Hepatocyte (in vitro differentiated cells): ENCODE data around the gene CCM2. TPM values are rescaled to one million over a fixed set of nuclear protein-coding genes. Genes with fewer than 3 reads are reported as not detected.

Experiments
- DNase-seq: peaks from one replicate; pipeline ENCODE4 v3.0.0-alpha.2; 2016; ENCODE audit warnings: low spot score
- H2AFZ ChIP-seq: fragments of 200-600 bp; sonication (generic); 2 replicates; pipeline ENCODE4 v1.6.0; 2016; ENCODE audit warnings: antibody characterized with exemption, mild to moderate bottlenecking
- H3K27ac ChIP-seq: fragments of 200-600 bp; sonication (generic); 2 replicates; pipeline ENCODE4 v1.5.1; 2016; ENCODE audit warnings: mild to moderate bottlenecking
- H3K27me3 ChIP-seq: fragments of 200-600 bp; sonication (generic); 2 replicates; pipeline ENCODE4 v1.6.1; 2016
- H3K36me3 ChIP-seq: fragments of 200-600 bp; sonication (generic); replicated peaks from 2 replicates; pipeline ENCODE4 v1.5.1; 2016; ENCODE audit warnings: low read depth; ENCODE audit not compliant: insufficient read depth
- H3K4me1 ChIP-seq: fragments of 200-600 bp; sonication (generic); 2 replicates; pipeline ENCODE4 v1.5.1; 2016; ENCODE audit warnings: mild to moderate bottlenecking, moderate library complexity; ENCODE audit not compliant: insufficient read depth
- H3K4me2 ChIP-seq: fragments of 200-600 bp; sonication (generic); 2 replicates; pipeline ENCODE4 v1.6.0; 2016
- H3K4me3 ChIP-seq: fragments of 200-600 bp; sonication (generic); 2 replicates; pipeline ENCODE4 v1.5.1; 2016; ENCODE audit warnings: mild to moderate bottlenecking
- H3K79me2 ChIP-seq: fragments of 200-600 bp; sonication (generic); 2 replicates; pipeline ENCODE4 v1.6.0; 2017; ENCODE audit warnings: mild to moderate bottlenecking
- H3K9me2 ChIP-seq: fragments of 200-600 bp; sonication (generic); replicated peaks from 2 replicates; pipeline ENCODE4 v1.6.0; 2017; ENCODE audit warnings: mild to moderate bottlenecking; ENCODE audit not compliant: insufficient read depth
- H3K9me3 ChIP-seq: fragments of 200-600 bp; sonication (generic); 2 replicates; pipeline ENCODE4 v1.5.1; 2016; ENCODE audit warnings: low read depth, mild to moderate bottlenecking
- H4K20me1 ChIP-seq: fragments of 200-600 bp; sonication (generic); 2 replicates; pipeline ENCODE4 v1.6.0; 2016; ENCODE audit warnings: mild to moderate bottlenecking; ENCODE audit not compliant: insufficient read depth, poor library complexity, severe bottlenecking
- EZH2 ChIP-seq: fragments of 200-600 bp; sonication (generic); IDR thresholded peaks from 2 replicates; pipeline ENCODE4 v1.6.1; 2016; ENCODE audit warnings: antibody characterized with exemption, mild to moderate bottlenecking, borderline replicate concordance
- EZH2phosphoT487 ChIP-seq: fragments of 200-600 bp; sonication (generic); IDR thresholded peaks from one replicate; pipeline ENCODE4 v1.6.1; 2018; ENCODE audit warnings: antibody characterized with exemption, mild to moderate bottlenecking, low read depth, moderate library complexity; ENCODE audit not compliant: unreplicated experiment, severe bottlenecking
- WGBS: methylation state at CpG from one replicate; pipeline ENCODE4 v1.1.6; 2016; ENCODE audit warnings: low lambda C conversion rate; ENCODE audit errors: missing lambda C conversion rate; 5-methylcytosine and 5-hydroxymethylcytosine counted together
- polyA plus RNA-seq: library from polyadenylated mRNA; unstranded; fragments of >200 nt; fragmentation: Nextera tagmentation; extraction: Ambion mirVana; gene quantifications from 2 replicates; pipeline ENCODE4 v1.2.1, GENCODE V29; 2016
- total RNA-seq: library from RNA; depleted of rRNA; stranded (reverse); fragments of >200 nt; gene quantifications from 2 replicates; pipeline ENCODE4 v1.2.3, GENCODE V29; 2014
- TF ChIP-seq, protein P1 (sequence below): fragments of 200-600 bp; sonication (generic); IDR thresholded peaks from 2 replicates; pipeline ENCODE4 v1.5.1; 2016; ENCODE audit warnings: antibody characterized with exemption, mild to moderate bottlenecking; ENCODE audit not compliant: poor library complexity

Gene CCM2
- total and polyA plus RNA-seq, 2 experiments from 2014 or later, result 32.2 to 57.1 TPM

DNA sequence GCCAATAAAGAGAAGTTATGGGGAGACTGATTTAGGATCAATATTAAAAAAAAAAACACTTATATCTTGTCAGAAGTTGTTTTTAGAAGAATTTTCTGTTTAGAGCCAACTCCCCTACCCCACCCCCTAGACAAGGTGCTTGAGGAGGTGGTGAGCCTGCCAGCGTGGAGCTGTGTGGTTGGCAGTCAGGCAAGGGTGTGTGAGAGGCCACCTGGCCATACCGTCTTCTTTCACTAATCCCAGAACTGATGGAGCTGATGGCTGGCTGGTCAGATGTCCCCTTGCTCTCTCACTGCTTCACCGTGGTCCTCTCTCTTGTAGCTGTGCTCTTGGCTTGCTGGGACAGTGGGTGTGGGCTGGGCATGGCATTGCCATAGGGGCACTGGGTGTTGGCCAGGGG lies 54.4 kb downstream of the CCM2 start:
- H3K4me1 ChIP-seq, result no peaks in the 10 kb centered on the region
- no peak overlapping the region for H2AFZ ChIP-seq
- DNase-seq, result no peak
- H3K27me3 ChIP-seq, result no peaks in the 10 kb centered on the region
- no peaks in the 10 kb centered on the region for H3K9me3 ChIP-seq
- H3K79me2 ChIP-seq, result peaks cover 17% of the 10 kb centered on the region
- no peak overlapping the region for H3K4me3 ChIP-seq
- no peaks in the 10 kb centered on the region for H4K20me1 ChIP-seq
- WGBS, result 100% methylated on average over 3 of the region's 3 CpGs
- H3K9me2 ChIP-seq, result no peaks in the 10 kb centered on the region
- H3K27ac ChIP-seq, result no peak overlapping the region
- TF ChIP-seq, protein P1, sequence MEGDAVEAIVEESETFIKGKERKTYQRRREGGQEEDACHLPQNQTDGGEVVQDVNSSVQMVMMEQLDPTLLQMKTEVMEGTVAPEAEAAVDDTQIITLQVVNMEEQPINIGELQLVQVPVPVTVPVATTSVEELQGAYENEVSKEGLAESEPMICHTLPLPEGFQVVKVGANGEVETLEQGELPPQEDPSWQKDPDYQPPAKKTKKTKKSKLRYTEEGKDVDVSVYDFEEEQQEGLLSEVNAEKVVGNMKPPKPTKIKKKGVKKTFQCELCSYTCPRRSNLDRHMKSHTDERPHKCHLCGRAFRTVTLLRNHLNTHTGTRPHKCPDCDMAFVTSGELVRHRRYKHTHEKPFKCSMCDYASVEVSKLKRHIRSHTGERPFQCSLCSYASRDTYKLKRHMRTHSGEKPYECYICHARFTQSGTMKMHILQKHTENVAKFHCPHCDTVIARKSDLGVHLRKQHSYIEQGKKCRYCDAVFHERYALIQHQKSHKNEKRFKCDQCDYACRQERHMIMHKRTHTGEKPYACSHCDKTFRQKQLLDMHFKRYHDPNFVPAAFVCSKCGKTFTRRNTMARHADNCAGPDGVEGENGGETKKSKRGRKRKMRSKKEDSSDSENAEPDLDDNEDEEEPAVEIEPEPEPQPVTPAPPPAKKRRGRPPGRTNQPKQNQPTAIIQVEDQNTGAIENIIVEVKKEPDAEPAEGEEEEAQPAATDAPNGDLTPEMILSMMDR, result no peak
- TF ChIP-seq EZH2phosphoT487 (no peak), EZH2 (no peak)
- H3K4me2 ChIP-seq, result no peak overlapping the region
- H3K36me3 ChIP-seq, result no peaks in the 10 kb centered on the region

DNA sequence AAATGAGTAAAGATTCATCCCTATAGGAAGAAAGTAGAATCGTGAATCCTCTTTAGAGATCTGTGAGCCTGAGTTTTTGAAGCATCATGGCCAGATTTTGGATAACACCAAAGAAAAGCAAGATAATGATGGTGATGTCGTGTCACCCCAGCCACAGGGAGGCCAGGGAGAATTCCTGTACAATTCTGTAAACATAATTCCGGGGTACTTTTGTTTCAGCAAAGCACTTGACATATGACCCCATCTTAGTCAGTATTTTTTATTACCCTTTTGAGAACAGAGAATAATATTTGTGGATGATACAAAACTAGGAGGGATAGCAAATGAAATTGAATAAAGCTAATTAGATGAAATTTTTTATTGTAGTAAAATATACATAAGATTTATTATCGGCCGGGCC lies 55.0 kb downstream of the CCM2 start:
- H3K9me2 ChIP-seq, result no peaks in the 10 kb centered on the region
- H3K27ac ChIP-seq, result no peak overlapping the region
- no peaks in the 10 kb centered on the region for H4K20me1 ChIP-seq
- no peak for DNase-seq
- no peaks in the 10 kb centered on the region for H3K36me3 ChIP-seq
- H3K27me3 ChIP-seq, result no peaks in the 10 kb centered on the region
- no peak overlapping the region for H3K4me2 ChIP-seq
- H3K79me2 ChIP-seq, result peaks cover 18% of the 10 kb centered on the region
- H3K4me3 ChIP-seq, result no peak overlapping the region
- H3K9me3 ChIP-seq, result no peaks in the 10 kb centered on the region
- WGBS, result 94% methylated on average over 5 of the region's 5 CpGs
- no peak for TF ChIP-seq EZH2phosphoT487
- no peak for TF ChIP-seq EZH2
- H2AFZ ChIP-seq, result no peak overlapping the region
- no peaks in the 10 kb centered on the region for H3K4me1 ChIP-seq

DNA sequence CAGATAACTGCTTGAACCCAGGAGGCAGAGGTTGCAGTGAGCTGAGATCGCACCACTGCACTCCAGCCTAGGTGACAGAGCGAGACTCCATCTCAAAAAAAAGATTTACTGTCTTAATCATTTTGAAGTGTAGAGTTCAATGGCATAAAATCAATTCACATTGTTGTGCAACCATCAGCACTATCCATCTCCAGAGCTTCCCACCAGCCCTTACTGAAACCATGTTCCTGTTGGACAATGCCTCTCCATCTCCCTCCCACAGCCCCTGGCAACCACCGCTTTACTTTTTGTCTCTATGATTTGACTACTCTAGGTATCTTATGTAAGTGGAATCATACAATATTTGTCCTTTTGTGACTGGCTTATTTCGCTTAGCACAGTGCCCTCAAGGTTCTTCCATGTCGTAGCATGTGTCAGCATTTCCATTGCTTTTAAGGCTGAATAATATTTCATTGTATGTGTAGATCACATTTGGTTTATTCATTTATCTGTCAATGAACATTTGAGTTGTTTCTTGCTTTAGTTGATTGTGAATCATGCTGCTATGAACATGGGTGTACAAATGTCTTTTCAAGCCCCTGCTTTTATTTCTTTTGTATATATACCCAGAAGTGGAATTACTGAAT lies 55.7 kb downstream of the CCM2 start:
- H2AFZ ChIP-seq, result no peak overlapping the region
- no peak for TF ChIP-seq EZH2phosphoT487
- DNase-seq, result no peak
- no peak overlapping the region for H3K4me2 ChIP-seq
- H3K27me3 ChIP-seq, result no peaks in the 10 kb centered on the region
- H3K36me3 ChIP-seq, result no peaks in the 10 kb centered on the region
- no peaks in the 10 kb centered on the region for H4K20me1 ChIP-seq
- H3K4me3 ChIP-seq, result no peak overlapping the region
- H3K9me2 ChIP-seq, result no peaks in the 10 kb centered on the region
- 98% methylated on average over 5 of the region's 5 CpGs for whole genome bisulfite sequencing
- H3K27ac ChIP-seq, result no peak overlapping the region
- no peaks in the 10 kb centered on the region for H3K4me1 ChIP-seq
- H3K9me3 ChIP-seq, result no peaks in the 10 kb centered on the region
- H3K79me2 ChIP-seq, result peaks cover 20% of the 10 kb centered on the region

DNA sequence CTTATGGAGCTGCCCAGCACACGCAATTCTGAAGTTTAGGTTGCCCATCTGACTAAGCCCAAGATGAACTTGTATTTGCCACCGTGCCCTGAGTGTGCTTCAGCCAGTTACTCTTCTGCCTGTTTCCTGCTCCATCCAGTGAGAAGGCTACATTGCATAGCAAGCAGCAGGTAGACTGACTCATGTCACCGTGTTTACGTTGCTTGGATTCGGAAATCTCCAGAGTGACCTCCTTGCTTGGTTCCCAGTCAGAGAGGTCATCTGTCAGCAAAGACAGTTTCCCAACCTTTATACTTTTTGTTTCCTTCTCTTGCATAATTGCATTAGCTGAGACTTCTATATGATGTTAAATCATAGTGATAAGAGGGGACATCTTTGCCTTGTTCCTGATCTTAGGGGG lies 57.9 kb downstream of the CCM2 start:
- no peak overlapping the region for H2AFZ ChIP-seq
- no peaks in the 10 kb centered on the region for H4K20me1 ChIP-seq
- H3K4me2 ChIP-seq, result no peak overlapping the region
- 71% methylated on average over 5 of the region's 5 CpGs for WGBS
- no peaks in the 10 kb centered on the region for H3K9me2 ChIP-seq
- peaks cover 20% of the 10 kb centered on the region for H3K79me2 ChIP-seq
- TF ChIP-seq EZH2 (no peak), EZH2phosphoT487 (no peak)
- TF ChIP-seq, protein P1, result no peak
- DNase-seq, result no peak
- H3K27ac ChIP-seq, result no peak overlapping the region
- H3K9me3 ChIP-seq, result no peaks in the 10 kb centered on the region
- H3K4me3 ChIP-seq, result no peak overlapping the region
- H3K36me3 ChIP-seq, result no peaks in the 10 kb centered on the region
- no peaks in the 10 kb centered on the region for H3K27me3 ChIP-seq
- no peaks in the 10 kb centered on the region for H3K4me1 ChIP-seq
